ENCODE measurements around the gene HTRA1. TPM values are rescaled to one million over a fixed set of nuclear protein-coding genes. Genes with fewer than 3 reads are reported as not detected.

HTRA1 gene
- total and polyA plus RNA-seq, 2 donors from 2014 or later, result 86.0 to 345 TPM

DNA sequence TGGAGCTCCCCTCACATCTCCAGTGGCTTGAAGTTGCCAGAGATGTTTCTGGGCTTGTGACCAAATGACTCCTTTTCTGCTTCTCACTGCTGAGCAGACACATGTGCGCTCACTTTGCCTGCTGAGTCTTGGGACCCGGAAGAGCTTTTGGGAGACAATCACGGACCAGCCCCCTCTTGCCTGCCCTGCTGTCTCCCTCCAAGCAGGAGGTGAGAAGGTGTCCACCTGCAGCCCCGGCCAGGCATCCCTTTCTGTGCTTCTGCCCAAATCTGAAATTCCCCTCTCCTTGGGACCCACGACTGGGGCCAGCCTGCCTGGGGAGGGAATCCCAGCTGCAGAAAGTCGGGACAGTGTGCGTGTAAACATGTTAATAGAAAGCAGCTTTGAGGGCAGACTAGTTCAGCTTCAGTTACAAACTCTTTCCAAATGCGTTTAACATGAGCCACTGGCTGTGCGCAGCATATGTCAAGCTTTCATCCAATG, 31.7 kb downstream of the HTRA1 start:
- no peak for TF ChIP-seq CTCF (IDR thresholded peaks at IDR 0.05; ENCODE audit: borderline replicate concordance, extremely low read depth, insufficient read depth)
- intact Hi-C loops (cut with DNase I), result no loop called here
- Histone ChIP-seq H3K4me3 (ENCODE audit: low read length in 3 of 3) (no peak overlapping the region), H3K27me3 (ENCODE audit: control insufficient read depth, insufficient read depth, low read length) (no peaks in the 10 kb centered on the region), H3K27ac (ENCODE audit: low read depth in 2 of 2, low read length in 2 of 2) (no peak overlapping the region), H3K9ac (ENCODE audit: low read length in 3 of 3) (no peak overlapping the region), H3K9me3 (ENCODE audit: control insufficient read depth in 2 of 3, insufficient read depth in 1 of 3, low read length in 3 of 3) (no peaks in the 10 kb centered on the region), H3K36me3 (ENCODE audit: control insufficient read depth in 2 of 3, insufficient read depth in 3 of 3, low read length in 3 of 3) (no peaks in the 10 kb centered on the region), H3K4me1 (ENCODE audit: control insufficient read depth in 2 of 3, insufficient read depth in 2 of 3, low read depth in 1 of 3, low read length in 3 of 3) (peaks cover 0 to 2% (median 0%) of the 10 kb centered on the region in 3 donors)
- no peak for FAIRE-seq
- peak in 1 of 5 donors; percentile 54 for DNase-seq

- H3K9ac ChIP-seq (ENCODE audit: low read length in 3 of 3), result no peak overlapping the region
- no peaks in the 10 kb centered on the region for H3K27me3 ChIP-seq (ENCODE audit: control insufficient read depth, insufficient read depth, low read length)
- H3K4me3 ChIP-seq (ENCODE audit: low read length in 3 of 3), result no peak overlapping the region
- H3K36me3 ChIP-seq (ENCODE audit: control insufficient read depth in 2 of 3, insufficient read depth in 3 of 3, low read length in 3 of 3), result no peaks in the 10 kb centered on the region
- H3K27ac ChIP-seq (ENCODE audit: low read depth in 2 of 2, low read length in 2 of 2), result peak overlapping the region in 1 of 2 donors; percentile 14
- no peaks in the 10 kb centered on the region for H3K9me3 ChIP-seq (ENCODE audit: control insufficient read depth in 2 of 3, insufficient read depth in 1 of 3, low read length in 3 of 3)
- FAIRE-seq (no peak), DNase-seq (no peak)
- H3K4me1 ChIP-seq (ENCODE audit: control insufficient read depth in 2 of 3, insufficient read depth in 2 of 3, low read depth in 1 of 3, low read length in 3 of 3), result peaks cover 0 to 8% (median 5%) of the 10 kb centered on the region in 3 donors
- intact Hi-C loops (cut with DNase I), result no loop called here
- TF ChIP-seq CTCF (IDR thresholded peaks at IDR 0.05; ENCODE audit: borderline replicate concordance, extremely low read depth, insufficient read depth), result no peak
Observed at GRCh38 chr10:122493761-122494160, 32.4 kb downstream of the HTRA1 start.

- Histone ChIP-seq H3K4me3 (ENCODE audit: low read length in 3 of 3) (no peak overlapping the region), H3K4me1 (ENCODE audit: control insufficient read depth in 2 of 3, insufficient read depth in 2 of 3, low read depth in 1 of 3, low read length in 3 of 3) (peaks cover 0 to 12% (median 8%) of the 10 kb centered on the region in 3 donors), H3K27ac (ENCODE audit: low read depth in 2 of 2, low read length in 2 of 2) (peak overlapping the region in 1 of 2 donors; percentile 14), H3K9me3 (ENCODE audit: control insufficient read depth in 2 of 3, insufficient read depth in 1 of 3, low read length in 3 of 3) (no peaks in the 10 kb centered on the region), H3K36me3 (ENCODE audit: control insufficient read depth in 2 of 3, insufficient read depth in 3 of 3, low read length in 3 of 3) (no peaks in the 10 kb centered on the region), H3K27me3 (ENCODE audit: control insufficient read depth, insufficient read depth, low read length) (no peaks in the 10 kb centered on the region), H3K9ac (ENCODE audit: low read length in 3 of 3) (no peak overlapping the region)
- TF ChIP-seq CTCF (IDR thresholded peaks at IDR 0.05; ENCODE audit: borderline replicate concordance, extremely low read depth, insufficient read depth), result no peak
- peak in 1 of 5 donors; percentile 59 for DNase-seq
- intact Hi-C loops (cut with DNase I), result no loop called here
- no peak for FAIRE-seq
Observed at GRCh38 chr10:122494173-122494820, 32.9 kb downstream of the HTRA1 start.

Measured in kidney (tissue), 14 donors.